Trophoblast cell (in vitro differentiated cells and primary cell): ENCODE results near the gene ZBTB26.

Experiments used
- DNase-seq, 2 donors: peaks; one replicate each; pipeline ENCODE4 v3.0.0-alpha.2; 2016
- H2AFZ ChIP-seq: 2 replicates; pipeline ENCODE4 v1.6.1; 2013; ENCODE audit warnings: low read length, moderate library complexity, mild to moderate bottlenecking; ENCODE audit not compliant: insufficient read depth, poor library complexity
- H2AK5ac ChIP-seq: 2 replicates; pipeline ENCODE4 v1.6.1; 2013; ENCODE audit warnings: mild to moderate bottlenecking, low read length
- H2BK120ac ChIP-seq: 2 replicates; pipeline ENCODE4 v1.6.1; 2013; ENCODE audit warnings: low read length, mild to moderate bottlenecking, moderate library complexity; ENCODE audit not compliant: insufficient read depth, poor library complexity
- H2BK12ac ChIP-seq: 2 replicates; pipeline ENCODE4 v1.6.1; 2013; ENCODE audit warnings: mild to moderate bottlenecking, low read length, moderate library complexity
- H2BK5ac ChIP-seq: 2 replicates; pipeline ENCODE4 v1.6.1; 2013; ENCODE audit warnings: low read length, low read depth, moderate library complexity, mild to moderate bottlenecking; ENCODE audit not compliant: poor library complexity
- H3K14ac ChIP-seq: 2 replicates; pipeline ENCODE4 v1.6.1; 2013; ENCODE audit warnings: mild to moderate bottlenecking, low read length
- H3K18ac ChIP-seq: 2 replicates; pipeline ENCODE4 v1.6.1; 2013; ENCODE audit warnings: mild to moderate bottlenecking, low read length
- H3K23ac ChIP-seq: 2 replicates; pipeline ENCODE4 v1.6.1; 2013; ENCODE audit warnings: low read length
- H3K27ac ChIP-seq: 2 replicates; pipeline ENCODE4 v1.5.1; 2013; ENCODE audit warnings: low read depth, mild to moderate bottlenecking, inconsistent platforms, low read length, moderate library complexity
- H3K27me3 ChIP-seq: 2 replicates; pipeline ENCODE4 v1.6.1; 2013; ENCODE audit warnings: inconsistent platforms, mild to moderate bottlenecking, low read length, moderate library complexity; ENCODE audit not compliant: insufficient read depth
- H3K36me3 ChIP-seq, 2 experiments: 1 replicate in 1 of 2; 2 replicates in 1 of 2; pipeline ENCODE4 v1.6.1; 2013; ENCODE audit warnings: low read length in 2 of 2, mild to moderate bottlenecking in 2 of 2, moderate library complexity in 1 of 2; ENCODE audit not compliant: insufficient read depth in 2 of 2, control insufficient read depth in 1 of 2
- H3K4ac ChIP-seq: 2 replicates; pipeline ENCODE4 v1.6.1; 2013; ENCODE audit warnings: low read depth, mild to moderate bottlenecking, low read length, moderate library complexity
- H3K4me1 ChIP-seq, 2 experiments: 1 replicate in 1 of 2; 2 replicates in 1 of 2; pipeline ENCODE4 v1.6.1; 2013; ENCODE audit warnings: low read length in 2 of 2, mild to moderate bottlenecking in 2 of 2, moderate library complexity in 1 of 2; ENCODE audit not compliant: insufficient read depth in 2 of 2, control insufficient read depth in 1 of 2
- H3K4me2 ChIP-seq: 2 replicates; pipeline ENCODE4 v1.6.1; 2013; ENCODE audit warnings: inconsistent platforms, mild to moderate bottlenecking, low read length, moderate library complexity
- H3K4me3 ChIP-seq: 2 replicates; pipeline ENCODE4 v1.5.1; 2013; ENCODE audit warnings: mild to moderate bottlenecking, low read depth, low read length, inconsistent platforms
- H3K79me1 ChIP-seq: one replicate; pipeline ENCODE4 v1.6.1; 2013; ENCODE audit warnings: low read length
- H3K79me2 ChIP-seq: 2 replicates; pipeline ENCODE4 v1.6.1; 2013; ENCODE audit warnings: low read length, mild to moderate bottlenecking; ENCODE audit not compliant: control insufficient read depth, insufficient read depth, poor library complexity
- H3K9ac ChIP-seq: 2 replicates; pipeline ENCODE4 v1.6.1; 2013; ENCODE audit warnings: mild to moderate bottlenecking, low read length
- H3K9me3 ChIP-seq: 2 replicates; pipeline ENCODE4 v1.6.1; 2013; ENCODE audit warnings: low read depth, mild to moderate bottlenecking, control low read depth, inconsistent platforms, low read length; ENCODE audit not compliant: insufficient read depth
- H4K12ac ChIP-seq: 2 replicates; pipeline ENCODE4 v1.6.1; 2013; ENCODE audit warnings: low read depth, mild to moderate bottlenecking, low read length, moderate library complexity
- H4K8ac ChIP-seq: 2 replicates; pipeline ENCODE4 v1.6.1; 2013; ENCODE audit warnings: low read depth, mild to moderate bottlenecking, low read length, moderate library complexity
- H4K91ac ChIP-seq: one replicate; pipeline ENCODE4 v1.6.1; 2013; ENCODE audit warnings: low read depth, mild to moderate bottlenecking, low read length, moderate library complexity
- WGBS: extraction: QIAGEN DNeasy Blood & Tissue Kit; methylation state at CpG from one replicate; pipeline ENCODE4 v1.1.7; 2013; ENCODE audit warnings: missing lambda C conversion rate; ENCODE audit not compliant: insufficient read length, insufficient coverage; ENCODE audit errors: extremely low coverage; 5-methylcytosine and 5-hydroxymethylcytosine counted together

The ZBTB26 gene

GRCh38 chr9:122949696-122950095 is 18.4 kb upstream of the ZBTB26 start:
- Histone ChIP-seq H2AFZ (no peak overlapping the region), H2BK12ac (no peak overlapping the region), H3K4me3 (no peak overlapping the region), H3K4ac (no peak overlapping the region), H3K36me3 (no peaks in the 10 kb centered on the region), H3K4me2 (no peak overlapping the region), H4K91ac (no peak overlapping the region), H3K27ac (no peak overlapping the region), H2AK5ac (no peak overlapping the region), H4K8ac (no peak overlapping the region), H3K9ac (no peak overlapping the region), H3K9me3 (no peaks in the 10 kb centered on the region), H2BK120ac (no peak overlapping the region), H3K27me3 (no peaks in the 10 kb centered on the region), H3K14ac (no peak overlapping the region), H3K79me1 (no peaks in the 10 kb centered on the region), H2BK5ac (no peak overlapping the region), H3K18ac (no peak overlapping the region), H4K12ac (no peak overlapping the region), H3K79me2 (peaks cover 2% of the 10 kb centered on the region), H3K23ac (no peak overlapping the region), H3K4me1 (no peaks in the 10 kb centered on the region)
- DNase-seq: peak in 1 of 2 donors; percentile 53
- WGBS: no CpG with 5 or more reads among the region's 1 CpG

DNA sequence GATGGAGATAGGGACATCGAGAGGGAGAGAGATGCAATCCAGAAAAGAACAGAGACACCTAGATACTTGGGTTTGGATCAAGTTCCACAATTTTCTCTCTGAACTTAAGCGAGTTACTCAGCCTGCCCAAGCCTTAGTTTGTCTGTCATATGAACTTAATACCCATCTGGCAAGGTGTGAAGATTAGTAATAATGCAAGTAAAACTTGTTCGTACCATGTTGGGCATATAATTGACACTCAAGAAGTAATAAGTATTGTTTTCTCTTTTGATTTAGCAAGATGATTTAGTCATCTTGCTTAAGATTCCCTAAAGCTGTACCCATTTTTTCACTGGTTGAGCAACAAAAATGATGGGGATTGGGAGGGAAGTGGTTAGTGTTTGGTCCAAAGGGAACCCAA is 17.0 kb upstream of the ZBTB26 start:
- Histone ChIP-seq H2BK5ac (no peak overlapping the region), H3K27me3 (no peaks in the 10 kb centered on the region), H3K36me3 (peaks cover 4% of the 10 kb centered on the region in 2 experiments), H4K12ac (no peak overlapping the region), H4K8ac (no peak overlapping the region), H3K27ac (no peak overlapping the region), H3K4ac (no peak overlapping the region), H2BK120ac (no peak overlapping the region), H3K18ac (no peak overlapping the region), H3K14ac (no peak overlapping the region), H2AFZ (no peak overlapping the region), H3K4me1 (no peaks in the 10 kb centered on the region), H4K91ac (no peak overlapping the region), H3K79me2 (peaks cover 5% of the 10 kb centered on the region), H3K9ac (no peak overlapping the region), H3K9me3 (no peaks in the 10 kb centered on the region), H3K79me1 (no peaks in the 10 kb centered on the region), H3K23ac (no peak overlapping the region), H2BK12ac (no peak overlapping the region), H3K4me3 (no peak overlapping the region), H2AK5ac (no peak overlapping the region), H3K4me2 (no peak overlapping the region)
- WGBS: no CpG with 5 or more reads among the region's 3 CpGs
- no peak for DNase-seq

DNA sequence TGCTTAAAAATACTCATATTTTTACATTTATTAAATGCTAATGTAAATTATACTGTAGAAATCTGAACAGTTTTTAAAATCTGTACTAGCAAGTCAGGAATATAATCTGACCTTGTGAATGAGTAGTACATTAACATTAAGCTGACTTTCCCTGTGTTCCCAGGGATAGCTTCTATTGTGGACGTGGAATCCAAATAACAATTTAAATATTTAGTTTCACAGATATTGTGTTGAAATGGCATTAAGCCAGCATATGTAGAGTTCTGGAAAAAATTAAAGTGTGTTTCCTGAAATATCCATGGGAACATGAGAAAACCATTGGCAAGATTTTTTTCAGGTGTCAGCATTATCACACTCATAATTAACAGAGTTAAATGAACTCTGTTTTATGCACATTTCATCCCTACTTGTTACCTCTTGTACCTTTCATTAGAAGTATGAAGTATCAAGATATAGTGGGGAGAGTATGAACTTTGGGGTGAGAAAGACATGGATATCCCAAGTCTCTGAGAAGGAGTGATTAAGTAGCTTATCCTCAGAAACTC is 15.2 kb upstream of the ZBTB26 start:
- Histone ChIP-seq H3K14ac (no peak overlapping the region), H3K23ac (no peak overlapping the region), H3K9me3 (no peaks in the 10 kb centered on the region), H3K79me1 (peaks cover 1% of the 10 kb centered on the region), H3K18ac (no peak overlapping the region), H3K4me1 (peaks cover 2 to 3% of the 10 kb centered on the region in 2 experiments), H3K36me3 (peaks cover 4% of the 10 kb centered on the region in 2 experiments), H3K79me2 (peaks cover 9% of the 10 kb centered on the region), H3K4me2 (no peak overlapping the region), H3K27ac (no peak overlapping the region), H2BK5ac (no peak overlapping the region), H3K27me3 (no peaks in the 10 kb centered on the region), H3K4ac (no peak overlapping the region), H2AFZ (no peak overlapping the region), H3K9ac (no peak overlapping the region), H3K4me3 (no peak overlapping the region), H2BK120ac (no peak overlapping the region), H4K12ac (no peak overlapping the region), H2AK5ac (no peak overlapping the region), H4K8ac (no peak overlapping the region), H2BK12ac (no peak overlapping the region), H4K91ac (no peak overlapping the region)
- no peak for DNase-seq
- WGBS: no CpG with 5 or more reads among the region's 1 CpG

DNA sequence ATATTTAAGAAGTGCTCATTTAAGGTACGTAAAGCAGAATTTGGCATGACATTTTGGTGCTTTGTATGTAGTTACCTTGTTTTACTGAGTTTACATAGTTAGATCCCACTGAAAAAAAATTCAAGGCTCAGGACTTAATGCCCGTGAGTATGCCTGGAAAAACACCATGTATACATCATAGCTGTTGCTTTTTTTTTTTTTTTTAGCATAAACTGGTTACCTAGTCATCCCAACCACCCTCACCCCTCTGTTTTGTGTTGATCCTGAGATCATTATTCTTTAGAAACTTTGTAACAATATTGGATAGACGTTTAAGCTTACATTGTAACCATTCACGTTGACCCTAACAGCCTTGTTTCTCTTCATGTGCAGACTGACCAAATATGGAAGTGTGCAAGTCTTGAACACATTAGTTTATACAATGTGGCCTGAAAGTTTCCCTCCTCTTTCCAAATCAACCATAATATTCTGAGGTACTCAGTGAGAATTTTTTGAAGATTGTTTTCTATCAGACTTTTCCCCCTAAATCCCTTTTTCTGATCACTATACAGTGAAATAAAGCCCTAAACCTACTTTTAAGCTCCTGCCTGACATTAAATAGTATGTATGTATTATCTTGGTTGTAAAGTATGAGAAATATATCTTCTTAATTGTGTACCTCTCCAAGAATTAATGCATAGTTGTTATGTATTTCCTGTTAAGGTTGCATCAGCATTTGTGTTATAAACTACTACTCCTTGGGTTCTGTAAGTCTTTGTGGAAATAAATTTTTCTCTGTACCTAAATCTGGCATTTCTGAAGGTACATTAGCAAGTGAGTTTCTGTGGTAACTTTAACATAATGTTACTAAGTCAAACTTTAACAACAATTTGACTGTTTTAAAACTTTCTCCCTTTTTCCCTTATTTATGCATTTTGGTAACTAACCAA is 13.9 kb upstream of the ZBTB26 start:
- Histone ChIP-seq H2BK120ac (no peak overlapping the region), H3K4me3 (no peak overlapping the region), H4K91ac (no peak overlapping the region), H2AFZ (no peak overlapping the region), H3K18ac (no peak overlapping the region), H3K9ac (no peak overlapping the region), H3K4ac (no peak overlapping the region), H3K4me2 (no peak overlapping the region), H4K12ac (no peak overlapping the region), H3K79me2 (peaks cover 13% of the 10 kb centered on the region), H2AK5ac (no peak overlapping the region), H3K4me1 (peaks cover 2 to 3% of the 10 kb centered on the region in 2 experiments), H2BK12ac (no peak overlapping the region), H3K27ac (no peak overlapping the region), H2BK5ac (no peak overlapping the region), H3K27me3 (no peaks in the 10 kb centered on the region), H3K14ac (no peak overlapping the region), H3K23ac (no peak overlapping the region), H3K36me3 (peaks cover 4% of the 10 kb centered on the region in 2 experiments), H3K79me1 (peaks cover 10% of the 10 kb centered on the region), H3K9me3 (no peaks in the 10 kb centered on the region), H4K8ac (no peak overlapping the region)
- no CpG with 5 or more reads among the region's 4 CpGs for WGBS
- no peak for DNase-seq
